Gastrocnemius medialis (tissue), 4 donors: Measurements from ENCODE around the gene TAF11L14. TPM values are rescaled to one million over a fixed set of nuclear protein-coding genes. Genes with fewer than 3 reads are reported as not detected.
"Not testable (repeated sequence)": the region's sequence is repeated elsewhere in the genome, so short reads cannot be mapped to it uniquely, and the experiment has no call there.

Source experiments
- ATAC-seq, 2 donors: fragments of 150-250 bp; one replicate each; pipeline ENCODE4 v1.9.1; 2016
- DNase-seq, 2 donors: peaks; one replicate each; pipeline ENCODE4 v3.0.0-alpha.2; 2019
- H3K27ac ChIP-seq, 4 donors: fragments of 200-600 bp; sonication (generic); 1 replicate in 1 of 4; 2 replicates in 3 of 4; pipeline ENCODE4 v1.5.1; 2016 to 2018; ENCODE audit warnings: mild to moderate bottlenecking in 2 of 4, moderate library complexity in 1 of 4
- H3K27me3 ChIP-seq, 3 donors: fragments of 200-600 bp; sonication (generic) in 2 of 3; 1 replicate in 1 of 3; 2 replicates in 2 of 3; pipeline versions ENCODE4 v1.5.1 to v1.6.0; 2016 to 2019; ENCODE audit warnings: mild to moderate bottlenecking in 1 of 3, moderate library complexity in 1 of 3
- H3K36me3 ChIP-seq, 2 donors: fragments of 200-600 bp; sonication (generic) in 1 of 2; one replicate each; pipeline ENCODE4 v1.5.1; 2017 to 2018
- H3K4me1 ChIP-seq, 2 donors: fragments of 200-600 bp; sonication (generic) in 1 of 2; one replicate each; pipeline ENCODE4 v1.5.1; 2016 to 2017; ENCODE audit warnings: mild to moderate bottlenecking in 2 of 2
- H3K4me3 ChIP-seq, 4 donors: fragments of 200-600 bp; sonication (generic) in 3 of 4; 1 replicate in 1 of 4; 2 replicates in 3 of 4; pipeline ENCODE4 v1.5.1; 2016 to 2019; ENCODE audit warnings: mild to moderate bottlenecking in 2 of 4
- H3K9me3 ChIP-seq, 3 donors: fragments of 200-600 bp; sonication (generic) in 2 of 3; 1 replicate in 1 of 3; 2 replicates in 2 of 3; pipeline ENCODE4 v1.5.1; 2016 to 2019
- POLR2A ChIP-seq, 2 donors: fragments of 450-650 bp; IDR thresholded peaks; one replicate each; pipeline ENCODE4 v1.6.1; 2017; ENCODE audit warnings: antibody characterized with exemption in 2 of 2, mild to moderate bottlenecking in 2 of 2, moderate library complexity in 2 of 2
- in situ Hi-C, 4 donors: fragments of 200-750 bp; cut with MboI; loops; one replicate each; pipeline versions ENCODE4 v1.15.0 to v1.8.0; 2017; ENCODE audit warnings: low sequenced_read_pairs in 4 of 4
- intact Hi-C: fragments of 100-400 bp; cut with DNase I; formaldehyde crosslinking; loops from one replicate; pipeline ENCODE4 v1.15.1; 2023; ENCODE audit warnings: low total_unique reads
- total RNA-seq, 4 donors: library from RNA; depleted of rRNA; stranded (reverse); fragments of >200 nt; gene quantifications; one replicate each; pipeline versions ENCODE4 v1.1.0 to v1.2.3, GENCODE V29; 2016
- TF ChIP-seq, protein P1 (sequence below), 5 experiments: fragments of 450-650 bp in 3 of 5; fragments of 200-600 bp in 2 of 5; sonication (generic) in 2 of 5; IDR thresholded peaks in 4 of 5; conservative IDR thresholded peaks in 1 of 5; 1 replicate in 4 of 5; 2 replicates in 1 of 5; pipeline ENCODE4 v1.5.1; 2016 to 2019; ENCODE audit warnings: antibody characterized with exemption in 5 of 5, mild to moderate bottlenecking in 3 of 5, moderate library complexity in 3 of 5

TAF11L14 gene
- total RNA-seq, 4 donors from 2014 or later = not detected

DNA sequence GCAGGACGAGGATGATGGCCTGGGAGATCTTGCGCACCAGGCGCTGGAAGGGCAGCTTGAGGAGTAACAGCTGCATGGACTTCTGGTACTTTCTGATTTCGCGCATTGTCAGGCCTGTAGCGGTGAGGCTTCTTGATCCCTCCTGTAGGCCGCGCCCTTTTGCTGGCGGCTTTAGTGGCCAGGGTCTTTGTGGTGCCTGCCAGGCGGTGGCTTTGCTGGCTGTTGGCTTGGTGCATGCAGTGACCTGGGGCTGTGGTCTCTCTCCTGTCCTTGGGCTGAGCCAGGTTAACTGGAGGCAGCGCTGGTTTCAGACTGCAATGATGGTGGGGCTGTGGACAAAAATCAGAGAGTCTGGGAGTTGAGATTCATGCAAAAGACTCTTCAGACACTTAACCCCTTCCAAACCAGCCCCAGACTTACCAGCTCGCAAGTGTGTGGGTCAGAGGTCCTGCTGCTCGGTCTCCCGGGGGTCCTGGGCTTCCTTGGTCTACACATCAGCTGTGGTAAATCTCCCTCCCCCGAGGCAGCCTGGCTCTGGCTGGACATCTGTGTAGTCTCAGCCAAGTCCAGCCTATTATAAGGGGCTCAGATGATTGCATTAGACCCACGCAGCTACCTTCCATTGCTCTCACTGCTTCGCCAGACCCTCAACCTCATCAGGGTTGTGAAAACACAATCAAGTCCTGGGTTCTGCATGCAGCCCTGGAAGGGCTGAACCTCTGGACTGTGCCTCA lies 19.2 kb upstream of the TAF11L14 start:
- Histone ChIP-seq H3K27ac (no peak overlapping the region), H3K4me1 (no peaks in the 10 kb centered on the region), H3K36me3 (no peaks in the 10 kb centered on the region), H3K27me3 (no peaks in the 10 kb centered on the region), H3K4me3 (no peak overlapping the region), H3K9me3 (no peaks in the 10 kb centered on the region)
- TF ChIP-seq, protein P1, sequence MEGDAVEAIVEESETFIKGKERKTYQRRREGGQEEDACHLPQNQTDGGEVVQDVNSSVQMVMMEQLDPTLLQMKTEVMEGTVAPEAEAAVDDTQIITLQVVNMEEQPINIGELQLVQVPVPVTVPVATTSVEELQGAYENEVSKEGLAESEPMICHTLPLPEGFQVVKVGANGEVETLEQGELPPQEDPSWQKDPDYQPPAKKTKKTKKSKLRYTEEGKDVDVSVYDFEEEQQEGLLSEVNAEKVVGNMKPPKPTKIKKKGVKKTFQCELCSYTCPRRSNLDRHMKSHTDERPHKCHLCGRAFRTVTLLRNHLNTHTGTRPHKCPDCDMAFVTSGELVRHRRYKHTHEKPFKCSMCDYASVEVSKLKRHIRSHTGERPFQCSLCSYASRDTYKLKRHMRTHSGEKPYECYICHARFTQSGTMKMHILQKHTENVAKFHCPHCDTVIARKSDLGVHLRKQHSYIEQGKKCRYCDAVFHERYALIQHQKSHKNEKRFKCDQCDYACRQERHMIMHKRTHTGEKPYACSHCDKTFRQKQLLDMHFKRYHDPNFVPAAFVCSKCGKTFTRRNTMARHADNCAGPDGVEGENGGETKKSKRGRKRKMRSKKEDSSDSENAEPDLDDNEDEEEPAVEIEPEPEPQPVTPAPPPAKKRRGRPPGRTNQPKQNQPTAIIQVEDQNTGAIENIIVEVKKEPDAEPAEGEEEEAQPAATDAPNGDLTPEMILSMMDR (IDR thresholded peaks at IDR 0.05 in 4 of 5, conservative IDR thresholded peaks at IDR 0.05 in 1 of 5) = no peak
- intact Hi-C loops = no loop called here
- DNase-seq (no peak), ATAC-seq (no peak)
- in situ Hi-C loops = no loop called here

GRCh38 chr5:17619354-17619753 lies 14.9 kb upstream of the TAF11L14 start:
- intact Hi-C loops (no loop called here), in situ Hi-C loops (no loop called here)
- Histone ChIP-seq H3K27ac (no peak overlapping the region), H3K9me3 (no peaks in the 10 kb centered on the region), H3K4me3 (no peak overlapping the region), H3K27me3 (no peaks in the 10 kb centered on the region), H3K36me3 (no peaks in the 10 kb centered on the region), H3K4me1 (no peaks in the 10 kb centered on the region)
- no peak for ATAC-seq
- no peak for DNase-seq
- TF ChIP-seq, protein P1 (IDR thresholded peaks at IDR 0.05 in 4 of 5, conservative IDR thresholded peaks at IDR 0.05 in 1 of 5) = no peak
- TF ChIP-seq POLR2A (IDR thresholded peaks at IDR 0.05) = no peak

DNA sequence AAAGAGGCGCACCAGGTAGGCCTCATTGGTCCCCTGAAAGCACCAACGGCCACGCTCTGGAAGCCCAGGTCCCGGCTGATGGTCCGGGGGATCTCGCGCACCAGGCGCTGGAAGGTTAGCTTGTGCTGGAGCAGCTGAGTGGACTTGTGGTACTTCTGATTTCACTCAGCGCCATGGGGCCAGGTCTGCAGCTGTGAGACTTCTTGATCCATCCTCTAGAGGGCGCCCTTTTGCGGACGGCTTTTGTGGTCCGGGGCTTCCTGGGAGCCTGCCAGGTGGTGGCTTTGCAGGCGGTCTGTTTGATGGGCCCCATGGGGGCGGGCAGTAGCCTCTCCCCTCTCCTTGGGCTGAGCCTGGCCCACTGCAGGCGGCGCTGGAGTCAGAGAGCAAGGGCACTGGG lies 13.6 kb upstream of the TAF11L14 start:
- intact Hi-C loops = no loop called here
- TF ChIP-seq, protein P1 (IDR thresholded peaks at IDR 0.05 in 4 of 5, conservative IDR thresholded peaks at IDR 0.05 in 1 of 5) = no peak
- no peak for TF ChIP-seq POLR2A (IDR thresholded peaks at IDR 0.05)
- Histone ChIP-seq H3K27ac (no peak overlapping the region), H3K9me3 (no peaks in the 10 kb centered on the region), H3K27me3 (no peaks in the 10 kb centered on the region), H3K36me3 (no peaks in the 10 kb centered on the region), H3K4me1 (no peaks in the 10 kb centered on the region), H3K4me3 (no peak overlapping the region)
- DNase-seq (no peak), ATAC-seq (no peak)
- in situ Hi-C loops = no loop called here

- Histone ChIP-seq H3K36me3 (no peaks in the 10 kb centered on the region), H3K4me1 (no peaks in the 10 kb centered on the region), H3K27me3 (no peaks in the 10 kb centered on the region), H3K4me3 (no peak overlapping the region), H3K9me3 (no peaks in the 10 kb centered on the region), H3K27ac (no peak overlapping the region)
- DNase-seq (no peak), ATAC-seq (no peak)
- TF ChIP-seq, protein P1 (IDR thresholded peaks at IDR 0.05 in 4 of 5, conservative IDR thresholded peaks at IDR 0.05 in 1 of 5) = no peak
- no peak for TF ChIP-seq POLR2A (IDR thresholded peaks at IDR 0.05)
- intact Hi-C loops = no loop called here
- in situ Hi-C loops = no loop called here
Measured at GRCh38 chr5:17625686-17626085, 8.6 kb upstream of the TAF11L14 start.

DNA sequence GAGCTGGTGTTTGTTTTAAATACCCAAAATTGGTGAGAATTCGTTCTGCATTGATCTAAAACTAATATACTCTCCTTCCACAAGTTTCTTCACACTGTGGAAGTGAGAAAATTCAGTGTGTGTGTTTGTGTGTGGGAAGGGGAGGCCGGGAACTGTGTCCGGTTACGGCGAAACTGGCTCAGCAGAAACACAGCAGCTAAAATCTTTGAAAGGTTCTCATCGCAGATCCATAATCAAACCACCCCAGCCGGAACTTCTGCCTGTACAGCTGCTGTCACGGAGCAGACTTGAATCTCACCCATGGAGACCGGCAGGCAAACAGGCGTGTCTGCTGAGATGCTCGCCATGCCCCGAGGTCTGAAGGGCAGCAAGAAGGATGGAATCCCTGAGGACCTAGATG lies 2.5 kb upstream of the TAF11L14 start, which contains the start of gene TAF11L13:
Gene TAF11L13, plus strand, starts transcription at position 301 of the 400 bp plus-strand sequence.
- in situ Hi-C loops, DNase-seq, intact Hi-C loops, H3K4me3 ChIP-seq, H3K27me3 ChIP-seq, H3K9me3 ChIP-seq, H3K36me3 ChIP-seq, H3K27ac ChIP-seq, H3K4me1 ChIP-seq, ATAC-seq: not testable (repeated sequence)

DNA sequence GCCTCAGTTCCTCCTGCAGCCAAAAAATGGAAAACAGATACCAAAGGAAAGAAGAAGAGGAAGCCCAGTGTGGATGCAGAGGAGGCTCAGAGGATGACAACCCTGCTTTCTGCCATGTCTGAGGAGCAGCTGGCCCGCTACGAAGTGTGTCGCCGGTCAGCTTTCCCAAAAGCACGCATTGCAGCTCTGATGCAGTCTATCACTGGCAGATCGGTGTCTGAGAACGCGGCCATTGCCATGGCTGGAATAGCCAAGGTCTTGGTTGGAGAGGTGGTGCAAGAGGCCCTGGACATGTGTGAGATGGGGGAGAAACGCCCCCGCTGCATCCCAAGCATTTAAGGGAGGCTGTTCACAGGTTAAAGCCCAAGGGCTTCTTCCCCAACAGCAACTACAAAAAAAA lies 15.0 kb downstream of the TAF11L14 start:
- in situ Hi-C loops, H3K4me1 ChIP-seq, H3K27me3 ChIP-seq, intact Hi-C loops, ATAC-seq, H3K27ac ChIP-seq, H3K4me3 ChIP-seq, H3K9me3 ChIP-seq, H3K36me3 ChIP-seq, DNase-seq: not testable (repeated sequence)

- DNase-seq, H3K36me3 ChIP-seq, intact Hi-C loops, H3K9me3 ChIP-seq, H3K4me1 ChIP-seq, in situ Hi-C loops, H3K27me3 ChIP-seq, H3K4me3 ChIP-seq, ATAC-seq, H3K27ac ChIP-seq: not testable (repeated sequence)
Measured at GRCh38 chr5:17655201-17655759, 21.0 kb downstream of the TAF11L14 start.
